Measurements from ENCODE around the gene R3HDM1. TPM values are rescaled to one million over a fixed set of nuclear protein-coding genes. Genes with fewer than 3 reads are reported as not detected.
A peak's percentile ranks its signal among the peaks of the same experiment; 100 is the strongest.

R3HDM1 gene
- total RNA-seq (2014; rRNA removed; shearing (Covaris generic)) (28.7 and 67.5 TPM in 2 replicates), total RNA-seq (2022) (111 and 122 TPM in 2 replicates), Bru-seq, nascent RNA (percentile 92 among the genes with signal in this experiment), BruChase-seq, experiment 1, labeled RNA remaining after a 6-hour chase (percentile 91 among the genes with signal in this experiment), BruChase-seq, experiment 2, labeled RNA remaining after a 2-hour chase (percentile 87 among the genes with signal in this experiment)
- long read RNA-seq, full-length matches to known transcripts, result 5 of 92 reads
- long read RNA-seq, partial matches to known transcripts, result 23 of 92 reads
- long read RNA-seq, other reads (novel, unspliced or antisense), result 64 of 92 reads

DNA sequence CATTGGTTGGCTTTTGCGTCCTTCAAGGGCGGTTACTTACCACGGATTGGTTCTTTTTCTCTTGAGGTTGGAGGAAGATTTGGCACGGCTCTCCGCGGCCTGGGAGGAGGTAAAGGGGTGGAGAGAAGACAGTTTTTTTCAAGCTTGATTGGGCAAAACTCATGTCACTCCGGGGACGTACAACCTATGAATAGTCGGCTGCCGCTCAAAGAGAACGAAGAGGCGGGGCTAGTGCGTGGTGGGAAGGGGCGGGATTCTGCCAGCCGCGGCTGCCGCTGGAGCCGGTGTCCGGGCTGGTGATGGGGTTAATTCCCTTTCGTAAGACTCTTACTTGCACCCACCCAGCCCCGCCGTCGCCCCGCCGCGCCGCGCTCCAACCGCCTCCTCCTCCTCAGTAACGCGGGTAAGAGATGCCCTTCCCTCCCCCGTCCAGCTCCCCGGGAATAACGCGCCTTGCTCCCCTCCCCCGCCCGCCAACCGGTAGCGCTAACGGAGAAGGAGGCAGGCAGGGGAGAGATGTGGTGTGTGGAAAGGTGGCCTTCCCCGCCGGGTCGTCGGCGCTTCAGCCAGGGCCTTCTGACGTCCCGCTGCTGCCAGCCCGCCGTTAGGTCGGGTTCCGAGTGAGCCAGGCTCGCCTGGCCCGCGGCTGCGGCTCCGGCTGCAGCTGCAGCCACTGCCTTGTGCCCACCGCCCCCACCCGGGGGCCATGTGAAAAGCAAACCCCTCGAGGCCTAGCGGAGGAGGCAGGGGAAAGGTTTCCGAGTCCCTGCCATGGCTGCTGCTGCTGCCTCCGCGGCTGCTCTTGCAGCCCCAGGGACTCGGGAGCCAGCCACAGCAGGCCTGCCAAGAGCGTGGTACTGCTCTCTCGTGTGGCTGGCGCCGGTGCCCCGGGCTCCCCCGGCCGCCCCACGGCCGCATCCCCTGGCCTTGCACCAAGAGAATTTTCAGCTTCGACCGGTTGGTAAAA lies at the start of gene R3HDM1:
Gene R3HDM1 (plus strand): TSS at position 254 of the 967 bp plus-strand sequence. CDS start 73,362 bp downstream, outside the sequence.
- BruUV-seq (replicated peaks), result no TSS peak
- DNase-seq (ENCODE audit: low spot score), result peak; percentile 100
- TF ChIP-seq, protein P1, sequence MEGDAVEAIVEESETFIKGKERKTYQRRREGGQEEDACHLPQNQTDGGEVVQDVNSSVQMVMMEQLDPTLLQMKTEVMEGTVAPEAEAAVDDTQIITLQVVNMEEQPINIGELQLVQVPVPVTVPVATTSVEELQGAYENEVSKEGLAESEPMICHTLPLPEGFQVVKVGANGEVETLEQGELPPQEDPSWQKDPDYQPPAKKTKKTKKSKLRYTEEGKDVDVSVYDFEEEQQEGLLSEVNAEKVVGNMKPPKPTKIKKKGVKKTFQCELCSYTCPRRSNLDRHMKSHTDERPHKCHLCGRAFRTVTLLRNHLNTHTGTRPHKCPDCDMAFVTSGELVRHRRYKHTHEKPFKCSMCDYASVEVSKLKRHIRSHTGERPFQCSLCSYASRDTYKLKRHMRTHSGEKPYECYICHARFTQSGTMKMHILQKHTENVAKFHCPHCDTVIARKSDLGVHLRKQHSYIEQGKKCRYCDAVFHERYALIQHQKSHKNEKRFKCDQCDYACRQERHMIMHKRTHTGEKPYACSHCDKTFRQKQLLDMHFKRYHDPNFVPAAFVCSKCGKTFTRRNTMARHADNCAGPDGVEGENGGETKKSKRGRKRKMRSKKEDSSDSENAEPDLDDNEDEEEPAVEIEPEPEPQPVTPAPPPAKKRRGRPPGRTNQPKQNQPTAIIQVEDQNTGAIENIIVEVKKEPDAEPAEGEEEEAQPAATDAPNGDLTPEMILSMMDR (conservative IDR thresholded peaks at IDR 0.05; ENCODE audit: low read length), result peak; percentile 53
- TF ChIP-seq EZH2phosphoT487 (IDR thresholded peaks at IDR 0.05; ENCODE audit: borderline replicate concordance, low read depth, low read length), result no peak
- peaks cover 13% of the 10 kb centered on the region; the same call in 1 of the 2 replicates for H4K20me1 ChIP-seq (ENCODE audit: insufficient read depth, low read length)
- H3K27ac ChIP-seq (ENCODE audit: low read depth, low read length, poor library complexity, severe bottlenecking), result peak within 1 kb of the TSS; percentile 85
- H3K79me2 ChIP-seq (ENCODE audit: insufficient read depth, low read depth, low read length), result peaks cover 79% of the 10 kb centered on the region
- H3K9me2 ChIP-seq (ENCODE audit: insufficient read depth, low read length), result no peaks in the 10 kb centered on the region
- H2AFZ ChIP-seq (ENCODE audit: low read length), result peak within 1 kb of the TSS; percentile 79
- peaks cover 33% of the 10 kb centered on the region for H3K36me3 ChIP-seq (ENCODE audit: insufficient read depth, low read length)
- H3K9me3 ChIP-seq (ENCODE audit: low read length), result no peaks in the 10 kb centered on the region
- CTCF ChIA-PET (ENCODE audit: unreplicated experiment), result interaction anchor here (1.0 kb wide), 1 partner anchor 54 kb away, joined by 4 read pairs; no protein-coding TSS in a partner anchor
- peak within 1 kb of the TSS; percentile 78 for H3K4me2 ChIP-seq (ENCODE audit: low read length)
- peak within 1 kb of the TSS; percentile 87 for H3K4me3 ChIP-seq (ENCODE audit: low read depth, low read length, poor library complexity, severe bottlenecking)
- peaks cover 41% of the 10 kb centered on the region for H3K4me1 ChIP-seq (ENCODE audit: insufficient read depth, low read length, poor library complexity, severe bottlenecking)
- intact Hi-C loops (cut with micrococcal nuclease; ENCODE audit: unreplicated experiment), result loop anchor here (1.0 to 10.0 kb wide), 6 partner anchors 59 to 613 kb away; partner anchors contain the start of genes CCNT2 and RAB3GAP1
- POLR2A ChIA-PET, result interaction anchor here (0.5 to 1.4 kb wide), 12 partner anchors 9 to 859 kb away, joined by 3 to 7 read pairs (median 4); no protein-coding TSS in a partner anchor

DNA sequence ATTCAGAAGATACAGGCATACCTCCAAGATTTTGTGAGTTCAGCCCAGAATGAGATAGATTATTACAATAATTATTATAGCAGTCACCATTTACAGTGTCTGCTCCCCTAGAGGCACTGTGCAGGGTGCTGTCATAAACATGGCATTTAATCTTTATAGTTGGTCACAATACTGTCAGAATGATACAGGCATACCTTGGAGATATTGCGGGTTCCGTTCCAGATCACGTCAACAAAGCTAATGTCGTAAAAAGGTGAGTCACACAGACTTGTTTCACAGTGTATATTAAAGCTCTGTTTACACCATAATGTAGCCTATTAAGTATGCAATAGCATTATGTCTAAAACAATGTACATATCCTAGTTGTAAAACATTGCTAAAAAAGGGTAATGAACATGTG lies 45.8 kb upstream of the R3HDM1 start:
- no peak overlapping the region for H3K27ac ChIP-seq (ENCODE audit: low read depth, low read length, poor library complexity, severe bottlenecking)
- H4K20me1 ChIP-seq (ENCODE audit: insufficient read depth, low read length), result no peaks in the 10 kb centered on the region
- peaks cover 24% of the 10 kb centered on the region for H3K36me3 ChIP-seq (ENCODE audit: insufficient read depth, low read length)
- H3K4me2 ChIP-seq (ENCODE audit: low read length), result no peak overlapping the region
- TF ChIP-seq, protein P1 (conservative IDR thresholded peaks at IDR 0.05; ENCODE audit: low read length), result no peak
- no peaks in the 10 kb centered on the region for H3K4me1 ChIP-seq (ENCODE audit: insufficient read depth, low read length, poor library complexity, severe bottlenecking)
- H3K4me3 ChIP-seq (ENCODE audit: low read depth, low read length, poor library complexity, severe bottlenecking), result no peak overlapping the region
- H3K9me2 ChIP-seq (ENCODE audit: insufficient read depth, low read length), result no peaks in the 10 kb centered on the region
- CTCF ChIA-PET (ENCODE audit: unreplicated experiment), result no interaction called here
- no TSS peak for BruUV-seq (replicated peaks)
- no peaks in the 10 kb centered on the region for H3K79me2 ChIP-seq (ENCODE audit: insufficient read depth, low read depth, low read length)
- no peaks in the 10 kb centered on the region for H3K9me3 ChIP-seq (ENCODE audit: low read length)
- POLR2A ChIA-PET, result interaction anchor here (0.7 kb wide), 1 partner anchor 65 kb away, joined by 3 read pairs; no protein-coding TSS in a partner anchor
- no peak overlapping the region for H2AFZ ChIP-seq (ENCODE audit: low read length)
- DNase-seq (ENCODE audit: low spot score), result no peak
- intact Hi-C loops (cut with micrococcal nuclease; ENCODE audit: unreplicated experiment), result no loop called here
